Mesothelial cell of epicardium (in vitro differentiated cells): ENCODE results near the gene AUTS2. TPM values are rescaled to one million over a fixed set of nuclear protein-coding genes. Genes with fewer than 3 reads are reported as not detected.
"Not testable (repeated sequence)": the region's sequence is repeated elsewhere in the genome, so short reads cannot be mapped to it uniquely, and the experiment has no call there.

Experiments
- DNase-seq, 2 experiments: peaks; one replicate each; pipeline ENCODE4 v3.0.0; 2021; ENCODE audit warnings: low spot score in 2 of 2; ENCODE audit not compliant: unreplicated experiment in 2 of 2
- H3K27ac Mint-ChIP-seq: 2 replicates; pipeline ENCODE4 v1.8.0; 2021; ENCODE audit warnings: mixed read lengths
- H3K27me3 Mint-ChIP-seq: 2 replicates; pipeline ENCODE4 v1.8.0; 2021; ENCODE audit warnings: low read depth, mixed read lengths
- H3K36me3 Mint-ChIP-seq: 2 replicates; pipeline ENCODE4 v1.8.0; 2021; ENCODE audit warnings: mixed read lengths
- H3K4me1 Mint-ChIP-seq: 2 replicates; pipeline ENCODE4 v1.8.0; 2021; ENCODE audit warnings: mixed read lengths
- H3K4me3 Mint-ChIP-seq: 2 replicates; pipeline ENCODE4 v1.8.0; 2021; ENCODE audit warnings: mild to moderate bottlenecking, moderate library complexity, mixed read lengths
- H3K9me3 Mint-ChIP-seq: 2 replicates; pipeline ENCODE4 v1.8.0; 2021; ENCODE audit warnings: mixed read lengths
- total RNA-seq: library from RNA; stranded (reverse); gene quantifications from 3 replicates; pipeline ENCODE4 v1.2.1, GENCODE V29; 2021
- TF ChIP-seq, protein P1 (sequence below): fragments of 200-600 bp; sonication (generic); IDR thresholded peaks from one replicate; pipeline ENCODE4 v1.5.0; 2021; ENCODE audit warnings: antibody characterized with exemption; ENCODE audit not compliant: unreplicated experiment

AUTS2 gene
- total RNA-seq, 1 donor from 2014 or later, result 135 TPM

DNA sequence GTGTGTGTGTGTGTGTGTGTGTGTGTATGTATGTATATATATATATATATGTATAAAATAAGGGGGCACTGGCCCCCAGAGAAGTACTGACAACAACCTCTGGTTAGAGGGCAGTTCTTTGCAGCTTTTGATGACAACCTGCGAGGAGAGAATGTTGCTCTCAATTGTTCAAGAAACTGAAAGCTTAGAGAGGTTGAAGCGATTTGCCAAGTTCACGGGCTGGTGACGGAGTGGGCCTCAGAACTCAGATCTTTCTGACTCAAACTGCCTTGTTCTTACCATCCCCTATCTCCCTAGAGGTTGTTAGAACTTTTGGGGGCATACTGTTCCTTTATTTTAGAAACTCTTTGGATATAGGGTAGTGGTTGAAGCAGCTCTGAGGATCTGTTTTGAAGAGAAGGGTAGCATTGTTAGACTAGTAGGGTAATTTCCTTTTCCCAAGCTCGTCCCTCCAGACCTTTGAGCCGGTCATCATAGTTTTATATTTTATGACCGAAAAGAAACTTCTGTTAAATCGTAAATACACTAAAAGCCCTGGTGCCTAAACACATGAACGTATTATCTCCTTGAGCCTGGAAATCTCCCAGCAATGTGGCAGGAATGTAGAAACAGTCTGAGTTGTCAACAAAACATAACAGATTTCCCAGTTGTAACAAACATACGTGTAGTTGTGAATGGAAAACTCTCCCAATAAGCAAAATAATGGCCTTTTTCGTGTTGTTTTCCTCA is 992.0 kb downstream of the AUTS2 start:
- no peak for DNase-seq
- Mint-ChIP-seq H3K27me3 (peaks cover 20% of the 10 kb centered on the region), H3K4me3 (no peak overlapping the region), H3K9me3 (no peaks in the 10 kb centered on the region), H3K27ac (no peak overlapping the region), H3K36me3 (no peaks in the 10 kb centered on the region), H3K4me1 (peaks cover 15% of the 10 kb centered on the region)
- TF ChIP-seq, protein P1, sequence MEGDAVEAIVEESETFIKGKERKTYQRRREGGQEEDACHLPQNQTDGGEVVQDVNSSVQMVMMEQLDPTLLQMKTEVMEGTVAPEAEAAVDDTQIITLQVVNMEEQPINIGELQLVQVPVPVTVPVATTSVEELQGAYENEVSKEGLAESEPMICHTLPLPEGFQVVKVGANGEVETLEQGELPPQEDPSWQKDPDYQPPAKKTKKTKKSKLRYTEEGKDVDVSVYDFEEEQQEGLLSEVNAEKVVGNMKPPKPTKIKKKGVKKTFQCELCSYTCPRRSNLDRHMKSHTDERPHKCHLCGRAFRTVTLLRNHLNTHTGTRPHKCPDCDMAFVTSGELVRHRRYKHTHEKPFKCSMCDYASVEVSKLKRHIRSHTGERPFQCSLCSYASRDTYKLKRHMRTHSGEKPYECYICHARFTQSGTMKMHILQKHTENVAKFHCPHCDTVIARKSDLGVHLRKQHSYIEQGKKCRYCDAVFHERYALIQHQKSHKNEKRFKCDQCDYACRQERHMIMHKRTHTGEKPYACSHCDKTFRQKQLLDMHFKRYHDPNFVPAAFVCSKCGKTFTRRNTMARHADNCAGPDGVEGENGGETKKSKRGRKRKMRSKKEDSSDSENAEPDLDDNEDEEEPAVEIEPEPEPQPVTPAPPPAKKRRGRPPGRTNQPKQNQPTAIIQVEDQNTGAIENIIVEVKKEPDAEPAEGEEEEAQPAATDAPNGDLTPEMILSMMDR, result no peak

DNA sequence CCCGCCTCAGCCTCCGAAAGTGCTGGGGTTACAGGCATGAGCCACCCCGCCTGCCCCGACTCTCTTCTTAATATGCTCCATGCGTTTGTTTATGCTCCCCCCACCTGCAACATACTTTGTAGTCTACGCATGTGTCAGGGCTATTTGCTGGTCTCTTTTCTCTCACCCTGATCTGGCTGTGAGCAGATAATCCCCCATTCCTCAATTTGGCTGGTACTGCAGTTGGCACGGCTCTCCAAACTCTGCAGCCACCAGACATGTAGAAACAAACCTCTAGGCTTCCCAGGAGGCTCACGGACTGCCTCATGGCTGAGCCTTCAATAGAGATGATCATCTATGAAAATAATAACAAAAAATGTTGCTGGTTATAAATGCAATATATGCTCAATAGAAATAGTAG is 993.4 kb downstream of the AUTS2 start:
- TF ChIP-seq, protein P1, result no peak
- no peaks in the 10 kb centered on the region for H3K9me3 Mint-ChIP-seq
- no peaks in the 10 kb centered on the region for H3K36me3 Mint-ChIP-seq
- no peak overlapping the region for H3K27ac Mint-ChIP-seq
- H3K4me1 Mint-ChIP-seq, result peaks cover 22% of the 10 kb centered on the region
- DNase-seq, result no peak
- H3K27me3 Mint-ChIP-seq, result peaks cover 31% of the 10 kb centered on the region
- H3K4me3 Mint-ChIP-seq, result no peak overlapping the region

DNA sequence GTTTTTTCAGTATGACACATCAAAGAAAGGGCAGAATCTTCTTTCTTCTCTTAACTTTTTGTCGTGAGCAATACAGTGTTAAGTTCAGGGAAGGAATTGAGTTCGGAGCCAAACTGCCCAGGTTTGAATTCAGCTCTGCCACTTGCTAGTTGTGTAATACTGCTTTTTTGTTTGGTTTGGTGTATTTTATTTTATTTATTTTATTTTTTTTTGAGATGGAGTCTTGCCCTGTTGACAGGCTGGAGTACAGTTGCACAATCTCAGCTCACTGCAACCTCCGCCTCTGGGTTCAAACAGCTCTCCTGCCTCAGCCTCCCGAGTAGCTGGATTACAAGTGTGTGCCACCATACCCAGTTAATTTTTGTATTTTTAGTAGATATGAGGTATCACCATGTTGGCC is 993.9 kb downstream of the AUTS2 start:
- TF ChIP-seq, protein P1, result no peak
- H3K36me3 Mint-ChIP-seq, result no peaks in the 10 kb centered on the region
- H3K27ac Mint-ChIP-seq, result no peak overlapping the region
- peaks cover 25% of the 10 kb centered on the region for H3K4me1 Mint-ChIP-seq
- peaks cover 36% of the 10 kb centered on the region for H3K27me3 Mint-ChIP-seq
- no peaks in the 10 kb centered on the region for H3K9me3 Mint-ChIP-seq
- no peak for DNase-seq
- H3K4me3 Mint-ChIP-seq, result no peak overlapping the region

DNA sequence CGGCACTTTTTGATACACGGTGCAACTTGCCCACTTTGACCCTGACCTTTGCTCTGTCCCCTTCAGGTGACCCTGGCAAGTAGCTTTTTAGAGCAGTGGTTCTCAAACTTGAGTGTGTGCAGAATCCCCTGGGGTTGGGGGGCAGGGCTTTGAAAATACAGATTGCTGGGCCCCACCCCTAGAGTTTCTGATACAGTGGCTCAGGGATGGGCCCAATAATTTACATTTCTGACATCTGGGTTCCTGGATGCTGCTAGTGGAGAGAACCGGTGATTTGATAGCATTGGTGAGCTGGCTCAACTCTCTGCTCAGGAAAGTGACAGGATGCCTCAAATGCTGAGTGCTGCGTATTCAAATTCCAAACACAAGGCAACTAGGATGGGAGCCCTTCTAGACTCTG is 995.9 kb downstream of the AUTS2 start:
- H3K4me1 Mint-ChIP-seq, result peaks cover 22% of the 10 kb centered on the region
- H3K36me3 Mint-ChIP-seq, result no peaks in the 10 kb centered on the region
- H3K9me3 Mint-ChIP-seq, result no peaks in the 10 kb centered on the region
- TF ChIP-seq, protein P1, result no peak
- no peak overlapping the region for H3K4me3 Mint-ChIP-seq
- H3K27me3 Mint-ChIP-seq, result peaks cover 54% of the 10 kb centered on the region
- no peak overlapping the region for H3K27ac Mint-ChIP-seq
- no peak for DNase-seq

DNA sequence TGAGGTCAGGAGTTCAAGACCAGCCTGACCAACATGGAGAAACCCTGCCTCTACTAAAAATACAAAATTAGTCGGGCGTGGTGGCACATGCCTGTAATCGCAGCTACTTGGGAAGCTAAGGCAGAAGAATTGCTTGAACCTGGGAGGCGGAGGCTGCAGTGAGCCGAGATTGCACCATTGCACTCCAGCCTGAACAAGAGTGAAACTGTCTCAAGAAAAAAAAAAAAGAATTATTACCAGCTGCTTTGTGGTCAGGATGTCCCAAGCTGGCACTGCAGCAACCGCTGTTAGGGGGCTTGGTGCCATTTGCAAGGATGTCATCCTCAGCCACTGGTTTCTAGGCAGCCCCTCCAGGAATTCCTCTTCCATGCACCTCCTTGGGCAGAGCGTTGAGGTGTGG is 996.6 kb downstream of the AUTS2 start:
- not testable (repeated sequence) for H3K27ac Mint-ChIP-seq, H3K9me3 Mint-ChIP-seq, H3K36me3 Mint-ChIP-seq, H3K4me3 Mint-ChIP-seq, DNase-seq
- peaks cover 54% of the 10 kb centered on the region for H3K27me3 Mint-ChIP-seq
- H3K4me1 Mint-ChIP-seq, result peaks cover 23% of the 10 kb centered on the region

DNA sequence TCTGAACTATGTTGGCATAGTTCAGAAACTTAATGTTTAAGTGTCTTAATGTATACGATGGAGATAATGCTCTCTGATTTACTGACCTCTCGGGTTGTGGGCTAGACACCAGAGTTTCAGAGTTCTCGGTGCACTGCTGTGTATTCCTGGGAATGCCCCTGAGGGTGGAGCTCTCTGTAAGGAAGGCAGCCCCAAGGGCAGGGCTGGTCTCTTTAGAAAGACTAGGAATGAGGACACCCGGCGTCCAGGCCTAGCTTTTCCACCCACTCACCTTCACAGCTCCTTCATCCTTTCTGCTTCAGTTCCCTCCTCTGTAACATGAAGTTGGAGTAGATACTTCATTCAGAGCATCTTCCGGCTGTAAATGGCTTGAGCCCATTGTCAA is 997.1 kb downstream of the AUTS2 start:
- TF ChIP-seq, protein P1, result no peak
- H3K4me3 Mint-ChIP-seq, result peak overlapping the region; percentile 61
- peaks cover 54% of the 10 kb centered on the region for H3K27me3 Mint-ChIP-seq
- H3K27ac Mint-ChIP-seq, result no peak overlapping the region
- peaks cover 23% of the 10 kb centered on the region for H3K4me1 Mint-ChIP-seq
- H3K36me3 Mint-ChIP-seq, result peaks cover 4% of the 10 kb centered on the region
- DNase-seq, result no peak
- H3K9me3 Mint-ChIP-seq, result no peaks in the 10 kb centered on the region
